Measurements from ENCODE around the gene ACHE. TPM values are rescaled to one million over a fixed set of nuclear protein-coding genes. Genes with fewer than 3 reads are reported as not detected.

ACHE gene
- total and polyA plus RNA-seq, 2 of the 13 experiments (the other 11 are each of a cell fraction or from before 2014, with no cell fraction given): 0.18 to 0.40 TPM

- TF ChIP-seq GFI1 (CRISPR knock-in tag; IDR thresholded peaks at IDR 0.05; ENCODE audit: borderline replicate concordance): peak; percentile 93
- TF ChIP-seq DRAP1 (CRISPR knock-in tag; IDR thresholded peaks at IDR 0.05): no peak
- no peak for TF ChIP-seq TOPORS (CRISPR knock-in tag; IDR thresholded peaks at IDR 0.05)
- TF ChIP-seq TCF12 (IDR thresholded peaks at IDR 0.05): no peak
- no peak for TF ChIP-seq TCF12 (CRISPR knock-in tag; IDR thresholded peaks at IDR 0.05)
- TF ChIP-seq CEBPZ (IDR thresholded peaks at IDR 0.05; ENCODE audit: low read length): no peak
- TF ChIP-seq ZNF580 (CRISPR knock-in tag; IDR thresholded peaks at IDR 0.05; ENCODE audit: borderline replicate concordance, low read depth): no peak
- TF ChIP-seq ZNF678 (CRISPR knock-in tag; IDR thresholded peaks at IDR 0.05): no peak
- no peak for TF ChIP-seq WIZ (CRISPR knock-in tag; IDR thresholded peaks at IDR 0.05)
- TF ChIP-seq ZNF780A (CRISPR knock-in tag; IDR thresholded peaks at IDR 0.05): no peak
- no peak for TF ChIP-seq ZNF749 (CRISPR knock-in tag; IDR thresholded peaks at IDR 0.05; ENCODE audit: borderline replicate concordance)
- TF ChIP-seq NFE2L1 (CRISPR knock-in tag; IDR thresholded peaks at IDR 0.05; ENCODE audit: borderline replicate concordance): no peak
- TF ChIP-seq ZFP36 (IDR thresholded peaks at IDR 0.05; ENCODE audit: borderline replicate concordance, low read depth, low read length, partially characterized antibody): no peak
- TF ChIP-seq FOXC1 (CRISPR knock-in tag; IDR thresholded peaks at IDR 0.05; ENCODE audit: borderline replicate concordance): 0 out of 2 replicates have a peak, but pooled peaks have one; percentile 15
- TF ChIP-seq PCBP1 (IDR thresholded peaks at IDR 0.05; ENCODE audit: borderline replicate concordance, low read depth, low read length): no peak
- TF ChIP-seq KLF6 (CRISPR knock-in tag; IDR thresholded peaks at IDR 0.05): no peak
- TF ChIP-seq AKAP8 (CRISPR knock-in tag; IDR thresholded peaks at IDR 0.05): no peak
- TF ChIP-seq SAP130 (CRISPR knock-in tag; IDR thresholded peaks at IDR 0.05; ENCODE audit: low read depth): peak; percentile 33; the same call in 1 of the 2 replicates
- TF ChIP-seq RARG (CRISPR knock-in tag; IDR thresholded peaks at IDR 0.05; ENCODE audit: low read depth): no peak
- TF ChIP-seq HNF1B (CRISPR knock-in tag; IDR thresholded peaks at IDR 0.05): peak; percentile 59; the same call in 1 of the 2 replicates
- no peak for TF ChIP-seq SMAD1 (CRISPR knock-in tag; IDR thresholded peaks at IDR 0.05; ENCODE audit: borderline replicate concordance, low read depth)
- TF ChIP-seq ATF7-NPFF (CRISPR knock-in tag; IDR thresholded peaks at IDR 0.05; ENCODE audit: low read depth): no peak
- no peak for TF ChIP-seq TRIM22 (IDR thresholded peaks at IDR 0.05)
- no peak for TF ChIP-seq ZNF570 (CRISPR knock-in tag; IDR thresholded peaks at IDR 0.05; ENCODE audit: borderline replicate concordance)
- no peak for TF ChIP-seq FOXM1 (CRISPR knock-in tag; IDR thresholded peaks at IDR 0.05)
Observed at GRCh38 chr7:100863406-100863950, 32.2 kb downstream of the ACHE start (continued).

Data from HepG2 (cell line).